ENCODE measurements around the gene KLHL1. TPM values are rescaled to one million over a fixed set of nuclear protein-coding genes. Genes with fewer than 3 reads are reported as not detected.

KLHL1 gene
- total RNA-seq, 2 donors from 2014 or later: 0.11 TPM; not detected in 1

DNA sequence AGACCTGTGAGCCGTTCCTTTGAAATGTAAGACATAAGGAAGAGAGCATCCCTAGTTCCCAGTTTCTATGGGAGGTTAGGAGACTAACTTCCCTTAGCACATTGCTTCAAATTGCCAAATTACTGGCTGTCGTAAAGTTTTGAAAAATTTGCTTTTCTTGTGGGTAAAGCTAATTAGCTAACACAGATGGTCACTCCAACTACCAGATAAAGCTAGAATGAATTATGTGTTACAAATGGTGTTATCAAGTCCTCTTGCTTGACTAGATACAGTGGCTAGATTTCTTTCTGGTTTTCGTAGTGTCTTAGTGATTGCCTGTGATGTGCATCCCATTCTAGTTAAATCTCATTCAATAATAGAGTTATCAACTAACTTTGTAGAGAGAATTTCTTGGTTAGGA lies 417.3 kb downstream of the KLHL1 start:
- intact Hi-C loops (cut with DNase I): no loop called here
- H3K4me1 ChIP-seq: no peaks in the 10 kb centered on the region
- no peaks in the 10 kb centered on the region for H3K27me3 ChIP-seq
- DNase-seq: no peak
- H3K27ac ChIP-seq: no peak overlapping the region
- H3K9me3 ChIP-seq: no peaks in the 10 kb centered on the region
- no peak overlapping the region for H3K4me3 ChIP-seq
- TF ChIP-seq, protein P1, sequence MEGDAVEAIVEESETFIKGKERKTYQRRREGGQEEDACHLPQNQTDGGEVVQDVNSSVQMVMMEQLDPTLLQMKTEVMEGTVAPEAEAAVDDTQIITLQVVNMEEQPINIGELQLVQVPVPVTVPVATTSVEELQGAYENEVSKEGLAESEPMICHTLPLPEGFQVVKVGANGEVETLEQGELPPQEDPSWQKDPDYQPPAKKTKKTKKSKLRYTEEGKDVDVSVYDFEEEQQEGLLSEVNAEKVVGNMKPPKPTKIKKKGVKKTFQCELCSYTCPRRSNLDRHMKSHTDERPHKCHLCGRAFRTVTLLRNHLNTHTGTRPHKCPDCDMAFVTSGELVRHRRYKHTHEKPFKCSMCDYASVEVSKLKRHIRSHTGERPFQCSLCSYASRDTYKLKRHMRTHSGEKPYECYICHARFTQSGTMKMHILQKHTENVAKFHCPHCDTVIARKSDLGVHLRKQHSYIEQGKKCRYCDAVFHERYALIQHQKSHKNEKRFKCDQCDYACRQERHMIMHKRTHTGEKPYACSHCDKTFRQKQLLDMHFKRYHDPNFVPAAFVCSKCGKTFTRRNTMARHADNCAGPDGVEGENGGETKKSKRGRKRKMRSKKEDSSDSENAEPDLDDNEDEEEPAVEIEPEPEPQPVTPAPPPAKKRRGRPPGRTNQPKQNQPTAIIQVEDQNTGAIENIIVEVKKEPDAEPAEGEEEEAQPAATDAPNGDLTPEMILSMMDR (IDR thresholded peaks at IDR 0.05): no peak
- H3K9ac ChIP-seq (ENCODE audit: low read depth in 2 of 2, low read length in 2 of 2): no peak overlapping the region
- no peaks in the 10 kb centered on the region for H3K36me3 ChIP-seq

DNA sequence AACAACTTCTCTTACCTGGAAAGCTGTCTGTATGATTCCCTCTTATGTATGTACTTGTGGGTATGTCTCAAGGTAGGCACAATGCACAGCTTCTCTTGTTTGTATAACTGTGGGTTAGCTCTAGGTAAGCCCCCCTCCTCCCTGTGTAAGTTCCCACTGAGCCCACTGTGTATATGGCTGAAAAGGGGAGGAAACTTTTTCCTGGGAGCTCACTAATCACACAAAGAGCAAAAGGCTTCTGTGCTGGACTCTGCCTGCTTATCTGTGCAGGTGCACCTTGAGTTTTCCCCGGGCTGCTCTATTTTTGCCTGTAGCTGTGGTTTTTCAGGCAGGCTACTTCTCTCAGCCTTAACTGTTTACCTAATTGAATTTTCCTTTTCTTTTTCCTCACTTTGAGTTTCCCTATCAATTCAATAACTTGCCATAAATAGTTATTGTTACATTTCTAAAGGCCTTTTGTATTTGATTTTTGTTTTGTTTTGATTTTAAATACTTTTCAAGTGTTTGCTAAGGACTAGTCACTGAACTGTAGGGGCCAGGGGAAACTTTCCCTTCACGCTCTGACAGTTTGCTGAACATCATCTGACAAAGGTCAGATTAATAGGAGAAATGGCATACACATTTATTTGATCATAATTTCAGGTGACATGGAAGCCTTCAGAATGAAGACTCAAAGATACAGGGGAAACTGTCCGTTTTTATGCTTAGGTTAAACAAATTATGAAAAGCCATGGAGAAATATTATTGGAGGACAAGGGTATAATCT lies 424.1 kb downstream of the KLHL1 start:
- intact Hi-C loops (cut with DNase I): no loop called here
- TF ChIP-seq, protein P1 (IDR thresholded peaks at IDR 0.05): no peak
- Histone ChIP-seq H3K4me1 (no peaks in the 10 kb centered on the region), H3K4me3 (no peak overlapping the region), H3K9me3 (no peaks in the 10 kb centered on the region), H3K9ac (ENCODE audit: low read depth in 2 of 2, low read length in 2 of 2) (no peak overlapping the region), H3K27me3 (no peaks in the 10 kb centered on the region), H3K27ac (no peak overlapping the region), H3K36me3 (no peaks in the 10 kb centered on the region)
- peak; percentile 18 for DNase-seq

DNA sequence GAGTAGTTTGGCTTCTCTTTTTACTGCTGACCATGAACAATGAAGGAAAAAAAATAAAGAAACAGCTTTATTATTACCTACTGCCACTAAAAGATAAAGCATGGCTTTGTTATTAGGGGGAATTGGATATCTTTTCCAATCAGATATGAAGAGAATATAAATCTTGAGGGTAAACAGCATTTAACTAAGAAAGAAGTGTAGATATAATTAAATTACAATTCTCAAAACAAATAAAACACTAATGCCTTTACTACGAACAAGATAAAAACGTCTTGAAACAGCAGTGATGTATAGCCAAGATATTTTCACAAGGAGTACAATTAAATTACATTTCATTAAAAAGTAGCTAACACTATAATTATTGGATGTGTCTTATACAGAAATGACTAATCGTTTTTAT lies 426.5 kb downstream of the KLHL1 start:
- no peaks in the 10 kb centered on the region for H3K36me3 ChIP-seq
- no peak overlapping the region for H3K4me3 ChIP-seq
- no peaks in the 10 kb centered on the region for H3K9me3 ChIP-seq
- TF ChIP-seq, protein P1 (IDR thresholded peaks at IDR 0.05): no peak
- intact Hi-C loops (cut with DNase I): no loop called here
- no peak for DNase-seq
- H3K27ac ChIP-seq: no peak overlapping the region
- no peaks in the 10 kb centered on the region for H3K27me3 ChIP-seq
- H3K9ac ChIP-seq (ENCODE audit: low read depth in 2 of 2, low read length in 2 of 2): no peak overlapping the region
- no peaks in the 10 kb centered on the region for H3K4me1 ChIP-seq

DNA sequence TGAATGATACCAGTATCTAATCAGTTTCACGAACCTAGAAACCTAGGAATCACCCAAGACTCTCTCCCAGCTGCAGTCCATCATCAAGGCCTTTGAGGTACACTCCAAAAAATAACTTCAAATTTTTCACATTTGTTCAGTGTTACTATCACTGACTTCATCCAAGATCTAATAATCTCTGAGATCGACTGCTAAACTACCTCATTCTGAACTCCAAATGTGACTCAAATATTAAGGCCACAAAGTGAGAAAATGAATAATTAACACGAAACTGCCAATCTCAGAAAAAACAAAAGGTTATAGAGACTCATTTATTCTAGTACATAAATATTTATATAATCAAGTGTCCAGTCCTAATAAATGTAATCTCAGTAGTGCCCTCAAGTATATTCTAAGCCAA lies 430.9 kb downstream of the KLHL1 start:
- Histone ChIP-seq H3K36me3 (no peaks in the 10 kb centered on the region), H3K9ac (ENCODE audit: low read depth in 2 of 2, low read length in 2 of 2) (no peak overlapping the region), H3K4me3 (no peak overlapping the region), H3K27ac (no peak overlapping the region), H3K27me3 (no peaks in the 10 kb centered on the region), H3K9me3 (no peaks in the 10 kb centered on the region), H3K4me1 (no peaks in the 10 kb centered on the region)
- intact Hi-C loops (cut with DNase I): no loop called here
- TF ChIP-seq, protein P1 (IDR thresholded peaks at IDR 0.05): no peak
- DNase-seq: no peak

DNA sequence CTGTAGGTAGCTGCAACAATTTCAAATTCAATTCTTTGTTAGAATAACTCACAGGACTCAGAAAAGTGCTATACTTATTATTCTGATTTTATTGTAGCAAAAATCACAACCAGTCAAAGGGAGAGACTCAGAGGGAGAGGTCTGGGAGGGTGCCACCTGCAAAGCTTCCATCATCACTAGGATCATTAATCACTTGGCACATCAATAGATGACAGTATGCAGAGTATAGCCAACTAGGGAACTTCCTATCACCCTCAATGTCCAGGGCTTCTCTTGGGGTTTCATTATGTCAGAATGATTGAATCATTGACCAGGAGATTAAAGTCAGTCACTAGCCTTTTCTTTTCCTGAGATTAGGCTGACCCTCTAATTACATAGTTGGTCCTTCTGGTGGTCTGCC lies 432.0 kb downstream of the KLHL1 start:
- Histone ChIP-seq H3K4me1 (no peaks in the 10 kb centered on the region), H3K27ac (no peak overlapping the region), H3K36me3 (no peaks in the 10 kb centered on the region), H3K9ac (ENCODE audit: low read depth in 2 of 2, low read length in 2 of 2) (no peak overlapping the region), H3K27me3 (no peaks in the 10 kb centered on the region), H3K4me3 (no peak overlapping the region), H3K9me3 (no peaks in the 10 kb centered on the region)
- TF ChIP-seq, protein P1 (IDR thresholded peaks at IDR 0.05): no peak
- DNase-seq: no peak
- intact Hi-C loops (cut with DNase I): no loop called here

Data from colonic mucosa (tissue), 4 donors.